Kidney capillary endothelial cell (primary cell): ENCODE measurements around the gene TGFBR2.
"Not testable (repeated sequence)": the region's sequence is repeated elsewhere in the genome, so short reads cannot be mapped to it uniquely, and the experiment has no call there.

Experiments
- DNase-seq: peaks from one replicate; pipeline ENCODE4 v3.0.0-alpha.2; 2018; ENCODE audit warnings: low spot score

The TGFBR2 gene

GRCh38 chr3:30619318-30619717 lies 12.9 kb downstream of the TGFBR2 start:
- DNase-seq, result no peak

- DNase-seq, result no peak
Measured at GRCh38 chr3:30620402-30621360, 14.3 kb downstream of the TGFBR2 start.

- no peak for DNase-seq
Measured at GRCh38 chr3:30621576-30621975, 15.2 kb downstream of the TGFBR2 start.

GRCh38 chr3:30622047-30622545 lies 15.7 kb downstream of the TGFBR2 start:
- DNase-seq, result no peak

- DNase-seq, result no peak
Measured at GRCh38 chr3:30622790-30623189, 16.4 kb downstream of the TGFBR2 start.

GRCh38 chr3:30623351-30623750 lies 16.9 kb downstream of the TGFBR2 start:
- no peak for DNase-seq

GRCh38 chr3:30624480-30624879 lies 18.1 kb downstream of the TGFBR2 start:
- not testable (repeated sequence) for DNase-seq

GRCh38 chr3:30625541-30626438 lies 19.4 kb downstream of the TGFBR2 start:
- no peak for DNase-seq

- no peak for DNase-seq
Measured at GRCh38 chr3:30626443-30627180, 20.2 kb downstream of the TGFBR2 start.

- DNase-seq, result no peak
Measured at GRCh38 chr3:30628205-30628900, 22.0 kb downstream of the TGFBR2 start.

GRCh38 chr3:30628901-30629590 lies 22.6 kb downstream of the TGFBR2 start:
- no peak for DNase-seq

- DNase-seq, result no peak
Measured at GRCh38 chr3:30629746-30630145, 23.3 kb downstream of the TGFBR2 start.

GRCh38 chr3:30630238-30631030 lies 24.0 kb downstream of the TGFBR2 start:
- no peak for DNase-seq

- no peak for DNase-seq
Measured at GRCh38 chr3:30631243-30631904, 25.0 kb downstream of the TGFBR2 start.

- DNase-seq, result no peak
Measured at GRCh38 chr3:30632065-30632464, 25.7 kb downstream of the TGFBR2 start.

GRCh38 chr3:30632521-30632920 lies 26.1 kb downstream of the TGFBR2 start:
- DNase-seq, result no peak

- no peak for DNase-seq
Measured at GRCh38 chr3:30633718-30634117, 27.3 kb downstream of the TGFBR2 start.

- DNase-seq, result no peak
Measured at GRCh38 chr3:30634761-30635735, 28.6 kb downstream of the TGFBR2 start.
